ENCODE data around the gene PDLIM5.

DNA sequence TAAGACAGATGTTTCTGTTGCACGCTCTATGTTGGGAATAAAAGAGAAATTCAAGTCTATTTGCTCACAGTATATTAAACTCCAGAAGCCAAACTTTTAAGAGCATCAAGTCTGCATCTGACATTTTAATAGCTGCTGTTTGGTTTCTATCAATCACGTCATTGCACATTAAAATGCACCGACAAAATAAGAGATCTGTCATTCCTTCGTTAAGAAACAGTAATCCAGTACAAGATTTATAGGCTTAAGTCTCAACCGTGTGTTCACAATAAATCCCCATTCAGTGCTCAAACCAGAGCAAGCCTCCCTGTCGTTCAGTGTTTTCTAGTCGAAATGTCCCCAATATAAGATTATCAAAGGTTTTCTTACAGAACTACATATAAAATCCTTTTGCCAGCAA, 217.0 kb downstream of the PDLIM5 start:
- TF ChIP-seq, protein P1, sequence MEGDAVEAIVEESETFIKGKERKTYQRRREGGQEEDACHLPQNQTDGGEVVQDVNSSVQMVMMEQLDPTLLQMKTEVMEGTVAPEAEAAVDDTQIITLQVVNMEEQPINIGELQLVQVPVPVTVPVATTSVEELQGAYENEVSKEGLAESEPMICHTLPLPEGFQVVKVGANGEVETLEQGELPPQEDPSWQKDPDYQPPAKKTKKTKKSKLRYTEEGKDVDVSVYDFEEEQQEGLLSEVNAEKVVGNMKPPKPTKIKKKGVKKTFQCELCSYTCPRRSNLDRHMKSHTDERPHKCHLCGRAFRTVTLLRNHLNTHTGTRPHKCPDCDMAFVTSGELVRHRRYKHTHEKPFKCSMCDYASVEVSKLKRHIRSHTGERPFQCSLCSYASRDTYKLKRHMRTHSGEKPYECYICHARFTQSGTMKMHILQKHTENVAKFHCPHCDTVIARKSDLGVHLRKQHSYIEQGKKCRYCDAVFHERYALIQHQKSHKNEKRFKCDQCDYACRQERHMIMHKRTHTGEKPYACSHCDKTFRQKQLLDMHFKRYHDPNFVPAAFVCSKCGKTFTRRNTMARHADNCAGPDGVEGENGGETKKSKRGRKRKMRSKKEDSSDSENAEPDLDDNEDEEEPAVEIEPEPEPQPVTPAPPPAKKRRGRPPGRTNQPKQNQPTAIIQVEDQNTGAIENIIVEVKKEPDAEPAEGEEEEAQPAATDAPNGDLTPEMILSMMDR (conservative IDR thresholded peaks at IDR 0.05; ENCODE audit: low read length) = no peak
- no peak for TF ChIP-seq EZH2phosphoT487 (IDR thresholded peaks at IDR 0.05; ENCODE audit: borderline replicate concordance)
